ENCODE data around the gene KCNH5. TPM values are rescaled to one million over a fixed set of nuclear protein-coding genes. Genes with fewer than 3 reads are reported as not detected.

Gene KCNH5
- total RNA-seq, 4 donors from 2014 or later: 0.04 to 0.27 (median 0.15) TPM

DNA sequence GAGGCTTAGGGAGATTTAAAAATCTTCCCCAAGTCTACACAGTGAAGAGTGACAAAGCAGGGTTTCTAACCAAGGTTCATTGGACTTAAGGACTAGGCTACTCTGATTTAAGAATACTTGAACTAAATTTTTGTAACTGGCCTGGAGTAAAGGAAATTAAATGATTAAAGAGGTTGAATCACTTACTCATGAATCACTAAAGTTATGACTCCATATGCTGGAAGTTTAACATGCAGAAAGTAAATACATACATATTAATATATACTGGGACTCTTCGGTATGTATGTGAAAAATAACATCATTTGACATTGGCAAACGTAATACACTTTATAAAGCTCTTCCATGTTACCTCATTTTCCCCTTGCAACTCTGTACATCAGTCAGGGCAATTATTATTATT, 322.9 kb downstream of the KCNH5 start:
- Histone ChIP-seq H3K27ac (no peak overlapping the region), H3K27me3 (no peaks in the 10 kb centered on the region), H3K9me3 (no peaks in the 10 kb centered on the region), H3K4me3 (no peak overlapping the region), H3K4me1 (no peaks in the 10 kb centered on the region), H3K36me3 (no peaks in the 10 kb centered on the region)
- WGBS, 2 donors (ENCODE audit: low coverage in 1 of 2): 61 to 66% methylated on average over 2 of the region's 2 CpGs
- ATAC-seq: no peak
- no peak for TF ChIP-seq POLR2AphosphoS5 (IDR thresholded peaks at IDR 0.05)
- TF ChIP-seq CTCF (IDR thresholded peaks at IDR 0.05): no peak
- no peak for TF ChIP-seq POLR2A (IDR thresholded peaks at IDR 0.05)
- no peak for TF ChIP-seq EP300 (IDR thresholded peaks at IDR 0.05)

DNA sequence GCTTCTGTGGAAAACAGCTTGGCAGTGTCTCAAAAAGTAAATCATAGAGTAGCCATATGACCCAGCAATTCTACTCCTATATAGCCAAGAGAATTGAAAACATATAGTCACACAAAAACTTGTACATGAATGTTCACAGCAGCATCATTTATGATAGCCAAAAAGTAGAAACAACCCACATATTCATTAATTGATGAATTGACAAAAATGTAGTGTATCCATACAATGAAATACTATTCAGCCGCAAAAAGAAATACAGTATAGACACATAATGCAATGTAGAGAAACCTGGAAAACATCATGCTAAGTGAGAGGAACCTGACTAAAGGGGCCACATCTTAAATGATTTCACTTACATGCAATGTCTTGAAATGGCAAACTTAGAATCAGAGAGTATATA, 326.6 kb downstream of the KCNH5 start:
- 100% methylated on average over 1 of the region's 1 CpG for WGBS, 2 donors (ENCODE audit: low coverage in 1 of 2)
- no peak for ATAC-seq

GRCh38 chr14:62711351-62712023, 333.8 kb downstream of the KCNH5 start:
- H3K27me3 ChIP-seq: no peaks in the 10 kb centered on the region
- no peaks in the 10 kb centered on the region for H3K9me3 ChIP-seq
- TF ChIP-seq POLR2AphosphoS5 (IDR thresholded peaks at IDR 0.05) (no peak), POLR2A (IDR thresholded peaks at IDR 0.05) (no peak), CTCF (IDR thresholded peaks at IDR 0.05) (no peak), EP300 (IDR thresholded peaks at IDR 0.05) (no peak)
- WGBS, 2 donors (ENCODE audit: low coverage in 1 of 2): 63 to 89% methylated on average over 4 to 6 of the region's 7 CpGs
- H3K27ac ChIP-seq: no peak overlapping the region
- no peaks in the 10 kb centered on the region for H3K36me3 ChIP-seq
- no peak for ATAC-seq
- H3K4me1 ChIP-seq: no peaks in the 10 kb centered on the region
- no peak overlapping the region for H3K4me3 ChIP-seq

More for the DNA sequence above, 326.6 kb downstream of the KCNH5 start:
- Histone ChIP-seq H3K4me3 (no peak overlapping the region), H3K27ac (no peak overlapping the region), H3K9me3 (no peaks in the 10 kb centered on the region), H3K27me3 (no peaks in the 10 kb centered on the region), H3K4me1 (no peaks in the 10 kb centered on the region), H3K36me3 (no peaks in the 10 kb centered on the region)
- TF ChIP-seq CTCF (IDR thresholded peaks at IDR 0.05): no peak
- TF ChIP-seq EP300 (IDR thresholded peaks at IDR 0.05): no peak
- no peak for TF ChIP-seq POLR2A (IDR thresholded peaks at IDR 0.05)
- TF ChIP-seq POLR2AphosphoS5 (IDR thresholded peaks at IDR 0.05): no peak

GRCh38 chr14:62710811-62711210, 334.4 kb downstream of the KCNH5 start:
- TF ChIP-seq POLR2AphosphoS5 (IDR thresholded peaks at IDR 0.05) (no peak), POLR2A (IDR thresholded peaks at IDR 0.05) (no peak), CTCF (IDR thresholded peaks at IDR 0.05) (no peak), EP300 (IDR thresholded peaks at IDR 0.05) (no peak)
- no peaks in the 10 kb centered on the region for H3K36me3 ChIP-seq
- no peaks in the 10 kb centered on the region for H3K27me3 ChIP-seq
- no peak overlapping the region for H3K27ac ChIP-seq
- H3K4me3 ChIP-seq: no peak overlapping the region
- ATAC-seq: no peak
- H3K4me1 ChIP-seq: no peaks in the 10 kb centered on the region
- H3K9me3 ChIP-seq: no peaks in the 10 kb centered on the region

- H3K9me3 ChIP-seq: no peaks in the 10 kb centered on the region
- TF ChIP-seq CTCF (IDR thresholded peaks at IDR 0.05): no peak
- TF ChIP-seq POLR2AphosphoS5 (IDR thresholded peaks at IDR 0.05): no peak
- TF ChIP-seq EP300 (IDR thresholded peaks at IDR 0.05): no peak
- H3K4me3 ChIP-seq: no peak overlapping the region
- H3K4me1 ChIP-seq: no peaks in the 10 kb centered on the region
- no peaks in the 10 kb centered on the region for H3K36me3 ChIP-seq
- 49 to 51% methylated on average over 3 of the region's 3 CpGs for WGBS, 2 donors (ENCODE audit: low coverage in 1 of 2)
- ATAC-seq: no peak
- H3K27me3 ChIP-seq: no peaks in the 10 kb centered on the region
- H3K27ac ChIP-seq: no peak overlapping the region
Observed at GRCh38 chr14:62709773-62710172, 335.5 kb downstream of the KCNH5 start.
